Mesenchymal stem cell (in vitro differentiated cells and primary cell): ENCODE results near the gene ANKLE1.

Source experiments
- DNase-seq: peaks from one replicate; pipeline ENCODE4 v3.0.0-alpha.2; 2013
- H2AFZ ChIP-seq: one replicate; pipeline ENCODE4 v1.6.1; 2013; ENCODE audit warnings: low read depth, mild to moderate bottlenecking, control low read depth, inconsistent platforms, low read length, moderate library complexity
- H2AK5ac ChIP-seq: 2 replicates; pipeline ENCODE4 v1.6.1; 2013; ENCODE audit warnings: low read length, moderate library complexity, mild to moderate bottlenecking, inconsistent platforms; ENCODE audit not compliant: severe bottlenecking
- H2BK120ac ChIP-seq: one replicate; pipeline ENCODE4 v1.6.1; 2013; ENCODE audit warnings: low read depth, mild to moderate bottlenecking, inconsistent platforms, low read length, moderate library complexity
- H2BK12ac ChIP-seq, 2 experiments: one replicate each; pipeline ENCODE4 v1.6.1; 2013; ENCODE audit warnings: inconsistent platforms in 2 of 2, low read length in 2 of 2, mild to moderate bottlenecking in 2 of 2, moderate library complexity in 2 of 2, control low read depth in 1 of 2
- H2BK15ac ChIP-seq: one replicate; pipeline ENCODE4 v1.6.1; 2013; ENCODE audit warnings: mild to moderate bottlenecking, low read depth, inconsistent platforms; ENCODE audit not compliant: poor library complexity, severe bottlenecking
- H2BK5ac ChIP-seq: 2 replicates; pipeline ENCODE4 v1.6.1; 2013; ENCODE audit warnings: low read depth, mild to moderate bottlenecking, low read length, control low read depth, inconsistent platforms; ENCODE audit not compliant: poor library complexity, severe bottlenecking
- H3K14ac ChIP-seq, 2 experiments: one replicate each; pipeline ENCODE4 v1.6.1; 2013; ENCODE audit warnings: inconsistent platforms in 2 of 2, low read length in 2 of 2, control low read depth in 1 of 2, mild to moderate bottlenecking in 1 of 2, moderate library complexity in 1 of 2
- H3K18ac ChIP-seq, 2 experiments: one replicate each; pipeline ENCODE4 v1.6.1; 2013; ENCODE audit warnings: inconsistent platforms in 2 of 2, low read length in 2 of 2, control low read depth in 1 of 2, low read depth in 1 of 2, mild to moderate bottlenecking in 1 of 2
- H3K23ac ChIP-seq, 2 experiments: one replicate each; pipeline ENCODE4 v1.6.1; 2013; ENCODE audit warnings: inconsistent platforms in 2 of 2, low read length in 2 of 2, mild to moderate bottlenecking in 2 of 2, moderate library complexity in 2 of 2, control low read depth in 1 of 2
- H3K27ac ChIP-seq: 2 replicates; pipeline ENCODE4 v1.5.1; 2013; ENCODE audit warnings: mild to moderate bottlenecking, moderate library complexity, low read length, control low read depth, inconsistent platforms; ENCODE audit not compliant: poor library complexity, severe bottlenecking
- H3K27me3 ChIP-seq, 2 experiments: 2 replicates each; pipeline versions ENCODE4 v1.6.1 to v1.7.0; 2013; ENCODE audit warnings: low read length in 2 of 2, mild to moderate bottlenecking in 2 of 2, moderate library complexity in 2 of 2, control low read depth in 1 of 2, inconsistent platforms in 1 of 2; ENCODE audit not compliant: control insufficient read depth in 1 of 2, insufficient read depth in 1 of 2
- H3K36me3 ChIP-seq, 2 experiments: 2 replicates each; pipeline versions ENCODE4 v1.6.1 to v1.7.0; 2013; ENCODE audit warnings: low read length in 2 of 2, control low read depth in 1 of 2, inconsistent platforms in 1 of 2, low read depth in 1 of 2, mild to moderate bottlenecking in 1 of 2; ENCODE audit not compliant: insufficient read depth in 2 of 2, control insufficient read depth in 1 of 2
- H3K4ac ChIP-seq, 2 experiments: one replicate each; pipeline ENCODE4 v1.6.1; 2013; ENCODE audit warnings: inconsistent platforms in 2 of 2, low read length in 2 of 2, mild to moderate bottlenecking in 2 of 2, moderate library complexity in 2 of 2, control low read depth in 1 of 2, low read depth in 1 of 2
- H3K4me1 ChIP-seq: 2 replicates; pipeline ENCODE4 v1.6.1; 2013; ENCODE audit warnings: low read depth, low read length, control low read depth; ENCODE audit not compliant: control insufficient read depth, insufficient read depth
- H3K4me2 ChIP-seq: 2 replicates; pipeline ENCODE4 v1.6.1; 2013; ENCODE audit warnings: low read length, mild to moderate bottlenecking, inconsistent platforms; ENCODE audit not compliant: poor library complexity, severe bottlenecking
- H3K4me3 ChIP-seq, 2 experiments: 2 replicates each; pipeline versions ENCODE4 v1.5.1 to v1.7.0; 2013; ENCODE audit warnings: low read length in 2 of 2, mild to moderate bottlenecking in 2 of 2, control low read depth in 1 of 2, low read depth in 1 of 2; ENCODE audit not compliant: insufficient read depth in 1 of 2
- H3K79me1 ChIP-seq: replicated peaks from 2 replicates; pipeline ENCODE4 v1.6.1; 2013; ENCODE audit warnings: mild to moderate bottlenecking, control low read depth, low read length, inconsistent platforms; ENCODE audit not compliant: poor library complexity, severe bottlenecking
- H3K9ac ChIP-seq: 2 replicates; pipeline ENCODE4 v1.7.0; 2013; ENCODE audit warnings: mild to moderate bottlenecking, low read length, moderate library complexity
- H3K9me3 ChIP-seq: 2 replicates; pipeline ENCODE4 v1.7.0; 2013; ENCODE audit warnings: mild to moderate bottlenecking, low read length; ENCODE audit not compliant: control insufficient read depth
- H4K8ac ChIP-seq: one replicate; pipeline ENCODE4 v1.6.1; 2013; ENCODE audit warnings: inconsistent platforms, mild to moderate bottlenecking, low read length, moderate library complexity
- H4K91ac ChIP-seq: one replicate; pipeline ENCODE4 v1.6.1; 2013; ENCODE audit warnings: mild to moderate bottlenecking, low read length, inconsistent platforms
- WGBS: methylation state at CpG from one replicate; pipeline ENCODE4 v1.1.7; 2013; ENCODE audit warnings: mixed read lengths; 5-methylcytosine and 5-hydroxymethylcytosine counted together

Gene ANKLE1

GRCh38 chr19:17334414-17335409 is 53.0 kb downstream of the ANKLE1 start, which contains the start of gene ANO8:
ANO8 (minus strand) TSS chr19:17334855; CDS start chr19:17334670, 185 bp downstream.
- no peak within 1 kb of the TSS for H3K27ac ChIP-seq
- peak within 1 kb of the TSS in 1 of 2 experiments; percentile 89 for H3K14ac ChIP-seq
- peak within 1 kb of the TSS; percentile 23 for H2BK120ac ChIP-seq
- H3K4me2 ChIP-seq = peak within 1 kb of the TSS; percentile 90
- H2BK15ac ChIP-seq = peak within 1 kb of the TSS; percentile 80
- H2AFZ ChIP-seq = peak within 1 kb of the TSS; percentile 86
- H4K91ac ChIP-seq = peak within 1 kb of the TSS; percentile 21
- no peak within 1 kb of the TSS for H2AK5ac ChIP-seq
- H2BK12ac ChIP-seq = peak within 1 kb of the TSS in 1 of 2 experiments; percentile 66
- peaks cover 19% of the 10 kb centered on the region for H3K79me1 ChIP-seq
- peak; percentile 98 for DNase-seq
- peaks cover 31% of the 10 kb centered on the region for H3K4me1 ChIP-seq
- H3K4ac ChIP-seq = peak within 1 kb of the TSS; percentile 35 to 94
- H3K9ac ChIP-seq = peak within 1 kb of the TSS; percentile 78
- H4K8ac ChIP-seq = peak within 1 kb of the TSS; percentile 67
- H3K4me3 ChIP-seq = peak within 1 kb of the TSS; percentile 83 to 88
- peaks cover 17 to 38% of the 10 kb centered on the region in 2 experiments for H3K36me3 ChIP-seq
- 6% methylated on average over 81 of the region's 86 CpGs for WGBS
- no peak within 1 kb of the TSS for H2BK5ac ChIP-seq
- H3K27me3 ChIP-seq = no peaks in the 10 kb centered on the region
- peak within 1 kb of the TSS in 1 of 2 experiments; percentile 73 for H3K23ac ChIP-seq
- no peaks in the 10 kb centered on the region for H3K9me3 ChIP-seq
- peak within 1 kb of the TSS; percentile 45 to 85 for H3K18ac ChIP-seq

GRCh38 chr19:17335575-17335974 is 53.9 kb downstream of the ANKLE1 start:
- H3K4me2 ChIP-seq = no peak overlapping the region
- H3K27me3 ChIP-seq = no peaks in the 10 kb centered on the region
- H4K91ac ChIP-seq = no peak overlapping the region
- H2BK5ac ChIP-seq = no peak overlapping the region
- peaks cover 9 to 34% of the 10 kb centered on the region in 2 experiments for H3K36me3 ChIP-seq
- H4K8ac ChIP-seq = no peak overlapping the region
- DNase-seq = no peak
- peak overlapping the region in 1 of 2 experiments; percentile 88 for H3K4me3 ChIP-seq
- H3K9ac ChIP-seq = peak overlapping the region; percentile 78
- no peaks in the 10 kb centered on the region for H3K9me3 ChIP-seq
- peaks cover 19% of the 10 kb centered on the region for H3K79me1 ChIP-seq
- no peak overlapping the region for H2AFZ ChIP-seq
- no peak overlapping the region for H3K18ac ChIP-seq
- no peak overlapping the region for H3K27ac ChIP-seq
- H3K14ac ChIP-seq = no peak overlapping the region
- no peak overlapping the region for H2BK15ac ChIP-seq
- H3K23ac ChIP-seq = no peak overlapping the region
- no peak overlapping the region for H2BK12ac ChIP-seq
- H3K4ac ChIP-seq = no peak overlapping the region
- H2BK120ac ChIP-seq = no peak overlapping the region
- H3K4me1 ChIP-seq = peaks cover 28% of the 10 kb centered on the region
- H2AK5ac ChIP-seq = no peak overlapping the region
- 92% methylated on average over 7 of the region's 10 CpGs for WGBS
